Upper lobe of left lung (tissue), 6 donors: ENCODE measurements around the gene UNC80. TPM values are rescaled to one million over a fixed set of nuclear protein-coding genes. Genes with fewer than 3 reads are reported as not detected.

Source experiments
- ATAC-seq, 2 donors: fragments of 200-7000 bp; cut with Tn5 transposase; one replicate each; pipeline ENCODE4 v1.9.1; 2022; ENCODE audit warnings: mild to moderate bottlenecking in 2 of 2, moderate library complexity in 2 of 2; ENCODE audit not compliant: low FRiP score in 2 of 2
- DNase-seq, 2 donors: peaks; one replicate each; pipeline ENCODE4 v3.0.0-alpha.2; 2019 to 2020
- H3K27ac ChIP-seq, 4 donors: fragments of 200-600 bp; sonication (generic); one replicate each; pipeline ENCODE4 v1.5.1; 2016 to 2019
- H3K27me3 ChIP-seq, 4 donors: fragments of 200-600 bp; sonication (generic); one replicate each; pipeline ENCODE4 v1.5.1; 2017 to 2019
- H3K36me3 ChIP-seq, 4 donors: fragments of 200-600 bp; sonication (generic); one replicate each; pipeline ENCODE4 v1.5.1; 2016 to 2019
- H3K4me1 ChIP-seq, 4 donors: fragments of 200-600 bp; sonication (generic); one replicate each; pipeline ENCODE4 v1.5.1; 2018 to 2019
- H3K4me3 ChIP-seq, 4 donors: fragments of 200-600 bp; sonication (generic); one replicate each; pipeline ENCODE4 v1.5.1; 2017 to 2019; ENCODE audit warnings: mild to moderate bottlenecking in 2 of 4, moderate library complexity in 1 of 4
- H3K9me3 ChIP-seq, 4 donors: fragments of 200-600 bp; sonication (generic); one replicate each; pipeline ENCODE4 v1.5.1; 2018 to 2019
- CTCF ChIP-seq, 6 experiments: fragments of 450-650 bp in 4 of 6; fragments of 200-600 bp in 2 of 6; sonication (generic) in 2 of 6; IDR thresholded peaks; one replicate each; pipeline ENCODE4 v1.5.1; 2016 to 2019; ENCODE audit warnings: antibody characterized with exemption in 6 of 6
- EP300 ChIP-seq, 4 donors: sonication (generic); formaldehyde crosslinking; IDR thresholded peaks; one replicate each; pipeline ENCODE4 v1.5.1; 2017; ENCODE audit warnings: antibody characterized with exemption in 4 of 4, control low read depth in 2 of 4
- POLR2A ChIP-seq, 4 donors: fragments of 450-650 bp; IDR thresholded peaks; one replicate each; pipeline ENCODE4 v1.5.1; 2016 to 2017; ENCODE audit warnings: antibody characterized with exemption in 4 of 4, mild to moderate bottlenecking in 2 of 4
- POLR2AphosphoS5 ChIP-seq, 2 donors: sonication (generic); formaldehyde crosslinking; IDR thresholded peaks; one replicate each; pipeline ENCODE4 v1.5.1; 2017; ENCODE audit warnings: antibody characterized with exemption in 2 of 2
- WGBS, 2 donors: methylation state at CpG; one replicate each; pipeline ENCODE4 v1.1.5; 2017 to 2018; 5-methylcytosine and 5-hydroxymethylcytosine counted together
- total RNA-seq, 6 donors: library from RNA; depleted of rRNA in 4 of 6; stranded (reverse); fragments of >200 nt in 4 of 6; gene quantifications; one replicate each; pipeline versions ENCODE4 v1.1.0 to v1.2.1, GENCODE V29; 2016 to 2021
- donor health status: DM: no; HTN: no; CAD: no; lungs with moderate emphysema.
- donor health status: DM: no; HTN: yes; CAD: no; lungs with severe emphysema.

Gene UNC80
- total RNA-seq, 6 donors from 2014 or later: under 0.01 to 0.39 (median 0.13) TPM; not detected in 1

- Histone ChIP-seq H3K9me3 (no peaks in the 10 kb centered on the region), H3K4me1 (peaks cover 0 to 9% (median 4%) of the 10 kb centered on the region in 4 donors), H3K4me3 (no peak overlapping the region), H3K27me3 (no peaks in the 10 kb centered on the region), H3K36me3 (no peaks in the 10 kb centered on the region), H3K27ac (peak overlapping the region in 3 of 4 donors; percentile 12 to 37 (median 27))
- no peak for DNase-seq
- WGBS, 2 donors: 57 to 58% methylated on average over 6 of the region's 6 CpGs
- no peak for TF ChIP-seq EP300 (IDR thresholded peaks at IDR 0.05)
- no peak for TF ChIP-seq CTCF (IDR thresholded peaks at IDR 0.05)
- TF ChIP-seq POLR2AphosphoS5 (IDR thresholded peaks at IDR 0.05): no peak
- no peak for TF ChIP-seq POLR2A (IDR thresholded peaks at IDR 0.05)
- ATAC-seq: no peak
These were observed 169.3 kb downstream of the UNC80 start for GRCh38 chr2:209940936-209941335.

- ATAC-seq (no peak), DNase-seq (no peak)
- Histone ChIP-seq H3K27me3 (no peaks in the 10 kb centered on the region), H3K27ac (no peak overlapping the region), H3K9me3 (no peaks in the 10 kb centered on the region), H3K36me3 (no peaks in the 10 kb centered on the region), H3K4me3 (no peak overlapping the region), H3K4me1 (peaks cover 0 to 13% (median 6%) of the 10 kb centered on the region in 4 donors)
- TF ChIP-seq EP300 (IDR thresholded peaks at IDR 0.05): no peak
- no peak for TF ChIP-seq CTCF (IDR thresholded peaks at IDR 0.05)
- TF ChIP-seq POLR2AphosphoS5 (IDR thresholded peaks at IDR 0.05): no peak
- 76% methylated on average over 2 of the region's 2 CpGs for WGBS, 2 donors
These were observed 170.8 kb downstream of the UNC80 start for GRCh38 chr2:209942426-209942825.

GRCh38 chr2:209942936-209943605 lies 171.4 kb downstream of the UNC80 start:
- H3K36me3 ChIP-seq: no peaks in the 10 kb centered on the region
- no peak for DNase-seq
- H3K4me1 ChIP-seq: peaks cover 0 to 13% (median 4%) of the 10 kb centered on the region in 4 donors
- no peak overlapping the region for H3K4me3 ChIP-seq
- no peak for ATAC-seq
- no peaks in the 10 kb centered on the region for H3K9me3 ChIP-seq
- 42 to 50% methylated on average over 5 of the region's 5 CpGs for WGBS, 2 donors
- TF ChIP-seq CTCF (IDR thresholded peaks at IDR 0.05) (no peak), EP300 (IDR thresholded peaks at IDR 0.05) (no peak), POLR2AphosphoS5 (IDR thresholded peaks at IDR 0.05) (no peak), POLR2A (IDR thresholded peaks at IDR 0.05) (no peak)
- peak overlapping the region in 2 of 4 donors; percentile 21 to 30 for H3K27ac ChIP-seq
- H3K27me3 ChIP-seq: no peaks in the 10 kb centered on the region

GRCh38 chr2:209943776-209944175 lies 172.1 kb downstream of the UNC80 start:
- TF ChIP-seq EP300 (IDR thresholded peaks at IDR 0.05): no peak
- no peak for TF ChIP-seq POLR2A (IDR thresholded peaks at IDR 0.05)
- no peak for TF ChIP-seq CTCF (IDR thresholded peaks at IDR 0.05)
- TF ChIP-seq POLR2AphosphoS5 (IDR thresholded peaks at IDR 0.05): no peak
- Histone ChIP-seq H3K4me3 (no peak overlapping the region), H3K9me3 (no peaks in the 10 kb centered on the region), H3K4me1 (peaks cover 0 to 13% (median 2%) of the 10 kb centered on the region in 4 donors), H3K27ac (peak overlapping the region in 1 of 4 donors; percentile 21), H3K36me3 (no peaks in the 10 kb centered on the region), H3K27me3 (no peaks in the 10 kb centered on the region)
- ATAC-seq (no peak), DNase-seq (no peak)

- Histone ChIP-seq H3K4me3 (no peak overlapping the region), H3K36me3 (no peaks in the 10 kb centered on the region), H3K4me1 (peaks cover 0 to 4% (median 2%) of the 10 kb centered on the region in 4 donors), H3K27ac (no peak overlapping the region), H3K27me3 (no peaks in the 10 kb centered on the region), H3K9me3 (no peaks in the 10 kb centered on the region)
- ATAC-seq (no peak), DNase-seq (no peak)
- 78 to 81% methylated on average over 1 of the region's 1 CpG for WGBS, 2 donors
- TF ChIP-seq POLR2AphosphoS5 (IDR thresholded peaks at IDR 0.05): no peak
- TF ChIP-seq EP300 (IDR thresholded peaks at IDR 0.05): no peak
- TF ChIP-seq CTCF (IDR thresholded peaks at IDR 0.05): no peak
- TF ChIP-seq POLR2A (IDR thresholded peaks at IDR 0.05): no peak
These were observed 174.9 kb downstream of the UNC80 start for GRCh38 chr2:209946539-209946938.
